Measurements from ENCODE around the gene RPL11.
"Not testable (repeated sequence)": the region's sequence is repeated elsewhere in the genome, so short reads cannot be mapped to it uniquely, and the experiment has no call there.

RPL11 gene

GRCh38 chr1:23646091-23646490 lies 45.5 kb upstream of the RPL11 start:
- no peak overlapping the region for H3K27ac ChIP-seq (ENCODE audit: low read length)
- no peaks in the 10 kb centered on the region for H4K20me1 ChIP-seq (ENCODE audit: insufficient read depth, low read length)
- H3K27me3 ChIP-seq (ENCODE audit: low read depth, low read length): 0 out of 2 replicates have a peak, but pooled peaks cover 7% of the 10 kb centered on the region

GRCh38 chr1:23646541-23646940 lies 45.1 kb upstream of the RPL11 start:
- H2AFZ ChIP-seq (ENCODE audit: low read depth, low read length): no peak overlapping the region
- no peaks in the 10 kb centered on the region for H3K9me3 ChIP-seq (ENCODE audit: insufficient read depth, low read length)
- no peak overlapping the region for H3K9ac ChIP-seq (ENCODE audit: low read length)
- no peak overlapping the region for H3K4me2 ChIP-seq (ENCODE audit: low read length)
- no peaks in the 10 kb centered on the region for H3K36me3 ChIP-seq (replicated peaks; ENCODE audit: low read depth, low read length)
- no peak overlapping the region for H3K27ac ChIP-seq (ENCODE audit: low read length)
- no peak overlapping the region for H3K4me3 ChIP-seq (ENCODE audit: low read length)
- H4K20me1 ChIP-seq (ENCODE audit: insufficient read depth, low read length): no peaks in the 10 kb centered on the region
- TF ChIP-seq, protein P1, sequence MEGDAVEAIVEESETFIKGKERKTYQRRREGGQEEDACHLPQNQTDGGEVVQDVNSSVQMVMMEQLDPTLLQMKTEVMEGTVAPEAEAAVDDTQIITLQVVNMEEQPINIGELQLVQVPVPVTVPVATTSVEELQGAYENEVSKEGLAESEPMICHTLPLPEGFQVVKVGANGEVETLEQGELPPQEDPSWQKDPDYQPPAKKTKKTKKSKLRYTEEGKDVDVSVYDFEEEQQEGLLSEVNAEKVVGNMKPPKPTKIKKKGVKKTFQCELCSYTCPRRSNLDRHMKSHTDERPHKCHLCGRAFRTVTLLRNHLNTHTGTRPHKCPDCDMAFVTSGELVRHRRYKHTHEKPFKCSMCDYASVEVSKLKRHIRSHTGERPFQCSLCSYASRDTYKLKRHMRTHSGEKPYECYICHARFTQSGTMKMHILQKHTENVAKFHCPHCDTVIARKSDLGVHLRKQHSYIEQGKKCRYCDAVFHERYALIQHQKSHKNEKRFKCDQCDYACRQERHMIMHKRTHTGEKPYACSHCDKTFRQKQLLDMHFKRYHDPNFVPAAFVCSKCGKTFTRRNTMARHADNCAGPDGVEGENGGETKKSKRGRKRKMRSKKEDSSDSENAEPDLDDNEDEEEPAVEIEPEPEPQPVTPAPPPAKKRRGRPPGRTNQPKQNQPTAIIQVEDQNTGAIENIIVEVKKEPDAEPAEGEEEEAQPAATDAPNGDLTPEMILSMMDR (IDR thresholded peaks at IDR 0.05; ENCODE audit: low read depth, low read length): no peak
- no peak for TF ChIP-seq EZH2phosphoT487 (IDR thresholded peaks at IDR 0.05; ENCODE audit: low read depth)
- H3K27me3 ChIP-seq (ENCODE audit: low read depth, low read length): 0 out of 2 replicates have a peak, but pooled peaks cover 9% of the 10 kb centered on the region
- no peaks in the 10 kb centered on the region for H3K4me1 ChIP-seq (ENCODE audit: low read length)
- H3K79me2 ChIP-seq (ENCODE audit: low read length): no peaks in the 10 kb centered on the region

More at GRCh38 chr1:23646091-23646490, 45.5 kb upstream of the RPL11 start:
- no peaks in the 10 kb centered on the region for H3K9me3 ChIP-seq (ENCODE audit: insufficient read depth, low read length)
- no peaks in the 10 kb centered on the region for H3K36me3 ChIP-seq (replicated peaks; ENCODE audit: low read depth, low read length)
- H2AFZ ChIP-seq (ENCODE audit: low read depth, low read length): no peak overlapping the region
- TF ChIP-seq, protein P1 (IDR thresholded peaks at IDR 0.05; ENCODE audit: low read depth, low read length): no peak
- TF ChIP-seq EZH2phosphoT487 (IDR thresholded peaks at IDR 0.05; ENCODE audit: low read depth): no peak
- H3K4me3 ChIP-seq (ENCODE audit: low read length): no peak overlapping the region
- no peaks in the 10 kb centered on the region for H3K4me1 ChIP-seq (ENCODE audit: low read length)
- H3K4me2 ChIP-seq (ENCODE audit: low read length): no peak overlapping the region
- no peak overlapping the region for H3K9ac ChIP-seq (ENCODE audit: low read length)
- no peaks in the 10 kb centered on the region for H3K79me2 ChIP-seq (ENCODE audit: low read length)

GRCh38 chr1:23648576-23648975 lies 43.0 kb upstream of the RPL11 start:
- no peak for TF ChIP-seq EZH2phosphoT487 (IDR thresholded peaks at IDR 0.05; ENCODE audit: low read depth)
- TF ChIP-seq, protein P1 (IDR thresholded peaks at IDR 0.05; ENCODE audit: low read depth, low read length): no peak
- no peaks in the 10 kb centered on the region for H3K79me2 ChIP-seq (ENCODE audit: low read length)
- no peaks in the 10 kb centered on the region for H3K36me3 ChIP-seq (replicated peaks; ENCODE audit: low read depth, low read length)
- H3K27me3 ChIP-seq (ENCODE audit: low read depth, low read length): 0 out of 2 replicates have a peak, but pooled peaks cover 9% of the 10 kb centered on the region
- no peak overlapping the region for H3K27ac ChIP-seq (ENCODE audit: low read length)
- no peaks in the 10 kb centered on the region for H3K9me3 ChIP-seq (ENCODE audit: insufficient read depth, low read length)
- no peak overlapping the region for H3K4me2 ChIP-seq (ENCODE audit: low read length)
- H3K9ac ChIP-seq (ENCODE audit: low read length): no peak overlapping the region
- no peak overlapping the region for H3K4me3 ChIP-seq (ENCODE audit: low read length)
- no peaks in the 10 kb centered on the region for H3K4me1 ChIP-seq (ENCODE audit: low read length)
- no peaks in the 10 kb centered on the region for H4K20me1 ChIP-seq (ENCODE audit: insufficient read depth, low read length)
- no peak overlapping the region for H2AFZ ChIP-seq (ENCODE audit: low read depth, low read length)

GRCh38 chr1:23649157-23649556 lies 42.4 kb upstream of the RPL11 start:
- not testable (repeated sequence) for H3K4me3 ChIP-seq (ENCODE audit: low read length); H3K9ac ChIP-seq (ENCODE audit: low read length); H4K20me1 ChIP-seq (ENCODE audit: insufficient read depth, low read length); H3K4me2 ChIP-seq (ENCODE audit: low read length); H2AFZ ChIP-seq (ENCODE audit: low read depth, low read length); H3K27ac ChIP-seq (ENCODE audit: low read length); H3K27me3 ChIP-seq (ENCODE audit: low read depth, low read length); H3K4me1 ChIP-seq (ENCODE audit: low read length); H3K79me2 ChIP-seq (ENCODE audit: low read length); H3K36me3 ChIP-seq (replicated peaks; ENCODE audit: low read depth, low read length); H3K9me3 ChIP-seq (ENCODE audit: insufficient read depth, low read length)

Measured in OCI-LY3 (cell line).